Ascending aorta (tissue), 2 donors: ENCODE measurements around the gene ZNF576. TPM values are rescaled to one million over a fixed set of nuclear protein-coding genes. Genes with fewer than 3 reads are reported as not detected.

Experiments
- DNase-seq, 2 donors: peaks; one replicate each; pipeline ENCODE4 v3.0.0-alpha.2; 2019; ENCODE audit warnings: low spot score in 2 of 2
- H3K27ac ChIP-seq, 2 donors: fragments of 200-600 bp; sonication (generic); one replicate each; pipeline ENCODE4 v1.5.1; 2016 to 2017; ENCODE audit warnings: mild to moderate bottlenecking in 1 of 2
- H3K27me3 ChIP-seq: fragments of 200-600 bp; sonication (generic); one replicate; pipeline ENCODE4 v1.5.1; 2017
- H3K36me3 ChIP-seq, 2 donors: fragments of 200-600 bp; sonication (generic); one replicate each; pipeline ENCODE4 v1.5.1; 2016
- H3K4me1 ChIP-seq, 2 donors: fragments of 200-600 bp; sonication (generic); one replicate each; pipeline ENCODE4 v1.5.1; 2016 to 2017; ENCODE audit warnings: mild to moderate bottlenecking in 1 of 2
- H3K4me3 ChIP-seq, 2 donors: fragments of 200-600 bp; sonication (generic); one replicate each; pipeline ENCODE4 v1.5.1; 2016 to 2017; ENCODE audit warnings: mild to moderate bottlenecking in 1 of 2
- H3K9me3 ChIP-seq, 2 donors: fragments of 200-600 bp; sonication (generic); one replicate each; pipeline ENCODE4 v1.5.1; 2016
- CTCF ChIP-seq, 3 experiments: fragments of 200-600 bp in 2 of 3; fragments of 450-650 bp in 1 of 3; sonication (generic) in 2 of 3; IDR thresholded peaks; one replicate each; pipeline ENCODE4 v1.5.1; 2016 to 2019; ENCODE audit warnings: antibody characterized with exemption in 3 of 3, mild to moderate bottlenecking in 1 of 3, moderate library complexity in 1 of 3
- intact Hi-C: fragments of 100-400 bp; cut with DNase I; formaldehyde crosslinking; loops from one replicate; pipeline ENCODE4 v1.15.1; 2023
- total RNA-seq: library from RNA; depleted of rRNA; stranded (reverse); fragments of >200 nt; gene quantifications from one replicate; pipeline ENCODE4 v1.1.0, GENCODE V29; 2016

Gene ZNF576
- total RNA-seq, 1 donor from 2014 or later, result 3.1 TPM

- H3K4me3 ChIP-seq, result no peak overlapping the region
- H3K9me3 ChIP-seq, result no peaks in the 10 kb centered on the region
- no peak for TF ChIP-seq CTCF (IDR thresholded peaks at IDR 0.05)
- peak overlapping the region; percentile 73 to 84 for H3K27ac ChIP-seq
- intact Hi-C loops, result no loop called here
- peaks cover 4 to 13% of the 10 kb centered on the region in 2 donors for H3K4me1 ChIP-seq
- no peak for DNase-seq
- H3K27me3 ChIP-seq, result no peaks in the 10 kb centered on the region
- peaks cover 11 to 23% of the 10 kb centered on the region in 2 donors for H3K36me3 ChIP-seq
Measured at GRCh38 chr19:43562226-43562697, 34.1 kb upstream of the ZNF576 start.

- intact Hi-C loops, result no loop called here
- Histone ChIP-seq H3K9me3 (no peaks in the 10 kb centered on the region), H3K36me3 (peaks cover 11 to 18% of the 10 kb centered on the region in 2 donors), H3K4me3 (no peak overlapping the region), H3K4me1 (peaks cover 4 to 13% of the 10 kb centered on the region in 2 donors), H3K27ac (peak overlapping the region; percentile 73 to 84), H3K27me3 (no peaks in the 10 kb centered on the region)
- TF ChIP-seq CTCF (IDR thresholded peaks at IDR 0.05), result no peak
- peak; percentile 72 to 91 for DNase-seq
Measured at GRCh38 chr19:43562698-43563241, 33.6 kb upstream of the ZNF576 start.

GRCh38 chr19:43563816-43564457 lies 32.5 kb upstream of the ZNF576 start:
- H3K4me1 ChIP-seq, result peaks cover 4 to 13% of the 10 kb centered on the region in 2 donors
- intact Hi-C loops, result no loop called here
- no peak overlapping the region for H3K4me3 ChIP-seq
- peak overlapping the region; percentile 73 to 84 for H3K27ac ChIP-seq
- peaks cover 7 to 12% of the 10 kb centered on the region in 2 donors for H3K36me3 ChIP-seq
- DNase-seq, result no peak
- no peak for TF ChIP-seq CTCF (IDR thresholded peaks at IDR 0.05)
- no peaks in the 10 kb centered on the region for H3K27me3 ChIP-seq
- no peaks in the 10 kb centered on the region for H3K9me3 ChIP-seq

- no peaks in the 10 kb centered on the region for H3K27me3 ChIP-seq
- intact Hi-C loops, result no loop called here
- TF ChIP-seq CTCF (IDR thresholded peaks at IDR 0.05), result no peak
- H3K36me3 ChIP-seq, result peaks cover 7% of the 10 kb centered on the region in 2 donors
- peaks cover 4 to 13% of the 10 kb centered on the region in 2 donors for H3K4me1 ChIP-seq
- no peak for DNase-seq
- no peak overlapping the region for H3K4me3 ChIP-seq
- no peaks in the 10 kb centered on the region for H3K9me3 ChIP-seq
- H3K27ac ChIP-seq, result no peak overlapping the region
Measured at GRCh38 chr19:43564800-43565199, 31.6 kb upstream of the ZNF576 start.

- intact Hi-C loops, result no loop called here
- no peaks in the 10 kb centered on the region for H3K27me3 ChIP-seq
- no peak for DNase-seq
- no peaks in the 10 kb centered on the region for H3K36me3 ChIP-seq
- no peak overlapping the region for H3K4me3 ChIP-seq
- no peak overlapping the region for H3K27ac ChIP-seq
- peaks cover 1 to 7% of the 10 kb centered on the region in 2 donors for H3K4me1 ChIP-seq
- TF ChIP-seq CTCF (IDR thresholded peaks at IDR 0.05), result no peak
- no peaks in the 10 kb centered on the region for H3K9me3 ChIP-seq
Measured at GRCh38 chr19:43569657-43570056, 26.7 kb upstream of the ZNF576 start.
